Germinal center (tissue), 1 donor: ENCODE measurements around the gene ARHGAP25.

Experiments
- DNase-seq: peaks from one replicate; pipeline ENCODE4 v3.0.0; 2012; ENCODE audit warnings: mixed read lengths, low spot score

Gene ARHGAP25

DNA sequence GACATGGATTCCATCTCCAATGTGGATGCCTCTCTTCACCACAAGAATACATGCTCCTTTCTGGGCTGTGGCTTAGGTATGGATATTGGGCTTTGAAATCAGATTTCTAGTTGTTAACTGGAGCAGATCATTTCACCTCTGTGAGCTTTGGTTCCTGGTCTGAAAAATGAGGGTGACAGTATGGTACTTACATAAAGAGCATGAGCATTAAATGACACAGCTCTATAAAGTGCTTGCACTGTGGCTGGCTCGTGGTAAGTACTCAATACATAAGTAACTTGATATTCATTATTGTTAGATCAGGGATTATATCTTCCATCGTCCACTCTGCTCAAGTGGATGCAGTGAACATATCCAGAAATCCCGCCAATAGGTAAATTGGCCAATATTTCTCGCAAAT, 33.4 kb downstream of the ARHGAP25 start:
- no peak for DNase-seq

DNA sequence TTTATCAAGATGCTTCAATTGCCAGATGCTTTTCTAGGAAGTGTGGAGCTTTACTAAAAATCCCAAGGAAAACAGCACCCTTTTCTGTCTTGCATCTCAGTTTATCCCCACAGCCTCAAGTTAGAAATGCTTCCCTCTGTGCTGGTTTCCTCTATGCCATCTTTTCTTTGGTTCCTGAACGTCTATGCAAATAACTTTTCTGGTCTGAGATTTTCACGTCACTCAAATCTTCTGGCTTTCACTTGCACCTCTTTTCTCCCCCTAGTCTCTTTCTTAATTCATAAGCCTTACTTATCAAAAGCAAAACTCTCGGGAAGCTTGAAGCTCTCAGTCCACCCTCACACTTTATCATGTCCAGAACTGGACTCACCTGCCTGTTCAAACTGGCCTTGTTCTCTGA, 33.9 kb downstream of the ARHGAP25 start:
- no peak for DNase-seq

DNA sequence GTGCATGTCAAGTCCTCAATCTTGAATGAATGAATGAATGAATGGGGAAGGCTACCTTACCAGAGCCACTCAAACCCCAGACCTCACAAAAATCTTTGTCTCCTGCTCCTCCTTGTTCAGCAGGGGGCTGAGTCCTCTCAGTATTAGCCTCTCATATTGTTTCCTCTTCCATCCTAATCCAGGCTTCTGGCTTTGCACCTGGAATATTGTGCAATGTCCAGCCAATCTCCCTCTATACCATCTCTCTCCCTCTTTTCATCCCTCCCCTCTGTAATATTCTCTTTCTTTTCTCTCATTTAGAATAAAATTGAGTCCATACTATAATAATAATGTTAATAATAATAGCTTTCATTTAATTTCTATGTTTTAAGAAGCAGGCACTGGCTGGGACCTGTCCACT, 34.3 kb downstream of the ARHGAP25 start:
- DNase-seq, result no peak

DNA sequence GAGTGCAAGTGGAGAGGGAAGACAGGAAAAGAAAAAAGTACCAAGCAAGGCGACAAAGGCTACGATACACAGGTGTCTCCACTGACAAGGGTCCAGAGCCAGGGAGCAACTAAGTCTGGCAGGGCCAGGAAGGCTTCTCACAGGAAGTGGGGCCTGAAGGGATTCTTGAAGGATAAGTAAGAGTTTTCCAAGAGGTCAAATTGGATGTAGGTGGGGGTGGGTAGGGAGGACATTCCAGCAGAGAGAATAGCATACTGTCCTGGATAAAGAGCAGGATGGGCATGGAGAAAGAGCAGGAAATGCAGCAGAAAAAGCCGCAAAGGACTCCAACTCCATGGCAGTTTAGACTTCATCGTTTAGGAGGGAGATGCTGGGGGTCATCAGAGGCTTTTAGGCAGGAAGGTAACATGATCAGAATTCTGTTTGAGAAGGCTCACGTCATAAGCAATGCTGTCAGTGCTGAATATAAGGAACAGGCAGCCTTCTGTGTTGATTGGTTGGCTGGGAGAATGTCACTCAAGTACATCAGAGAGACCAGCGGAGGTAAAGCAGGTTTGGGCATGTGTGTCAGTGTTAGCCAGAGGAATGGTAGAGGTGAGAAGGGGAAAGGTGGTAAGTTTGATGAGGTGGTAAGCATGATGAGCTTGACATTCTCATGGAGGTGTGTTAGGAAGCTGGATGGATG, 35.1 kb downstream of the ARHGAP25 start:
- no peak for DNase-seq

DNA sequence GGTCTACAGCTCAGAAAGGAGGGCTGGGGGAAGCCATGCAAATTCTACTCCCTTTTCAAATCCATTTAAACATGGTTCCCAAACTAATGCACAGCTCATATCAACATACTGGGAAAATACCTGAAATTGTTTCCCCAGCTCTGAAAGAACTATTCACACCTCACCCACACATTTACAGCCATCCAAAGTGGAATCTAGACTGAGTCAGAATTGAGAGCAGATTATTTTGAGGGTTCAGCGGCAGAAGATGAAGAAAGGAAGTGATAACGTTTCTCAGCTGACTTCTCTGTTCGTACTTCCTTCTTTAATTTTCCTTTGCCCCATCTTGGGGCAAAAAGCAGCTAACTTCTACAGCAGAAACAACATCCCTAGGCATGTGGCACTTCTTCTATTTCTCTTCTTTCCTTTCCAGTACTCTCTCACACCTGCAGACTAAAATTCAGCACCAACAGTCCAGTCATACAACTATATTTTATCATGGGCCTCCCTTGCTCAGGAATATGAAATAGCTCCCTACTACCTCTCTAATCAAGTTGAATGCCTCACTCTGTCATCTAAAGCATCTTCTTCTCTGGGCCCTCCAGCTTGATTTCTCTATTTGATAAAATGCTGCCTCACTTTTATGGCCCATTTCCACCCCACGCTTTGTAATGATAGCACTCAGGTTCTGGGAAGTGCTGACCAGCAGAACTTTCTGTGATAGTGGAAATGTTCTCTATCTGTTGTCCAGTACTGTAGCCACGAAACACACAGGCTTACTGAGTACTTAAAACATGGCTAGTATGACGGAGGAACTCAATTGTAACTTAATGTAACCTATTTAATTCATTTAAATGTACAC, 35.9 kb downstream of the ARHGAP25 start:
- DNase-seq, result peak; percentile 48

GRCh38 chr2:68771211-68771751, 36.7 kb downstream of the ARHGAP25 start:
- no peak for DNase-seq

DNA sequence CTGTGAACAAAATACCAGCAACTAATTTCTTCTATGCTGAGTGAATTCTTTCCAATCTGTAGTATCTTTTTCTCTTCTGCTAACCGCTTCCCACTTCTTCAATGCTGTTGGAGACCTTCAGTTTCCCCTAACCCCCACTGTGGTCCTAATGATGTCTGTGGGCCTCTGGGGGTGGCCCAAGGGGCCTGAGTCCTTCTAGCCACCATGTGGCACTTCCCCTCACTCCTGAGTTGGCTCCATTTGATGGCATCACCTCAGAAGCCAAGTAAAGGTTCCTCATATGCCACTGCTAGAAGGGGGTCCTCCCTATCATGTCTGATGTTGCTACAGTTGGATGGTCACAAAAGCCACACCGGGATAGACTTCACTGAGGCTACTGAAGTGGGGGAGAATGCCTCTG, 37.5 kb downstream of the ARHGAP25 start:
- DNase-seq, result no peak

DNA sequence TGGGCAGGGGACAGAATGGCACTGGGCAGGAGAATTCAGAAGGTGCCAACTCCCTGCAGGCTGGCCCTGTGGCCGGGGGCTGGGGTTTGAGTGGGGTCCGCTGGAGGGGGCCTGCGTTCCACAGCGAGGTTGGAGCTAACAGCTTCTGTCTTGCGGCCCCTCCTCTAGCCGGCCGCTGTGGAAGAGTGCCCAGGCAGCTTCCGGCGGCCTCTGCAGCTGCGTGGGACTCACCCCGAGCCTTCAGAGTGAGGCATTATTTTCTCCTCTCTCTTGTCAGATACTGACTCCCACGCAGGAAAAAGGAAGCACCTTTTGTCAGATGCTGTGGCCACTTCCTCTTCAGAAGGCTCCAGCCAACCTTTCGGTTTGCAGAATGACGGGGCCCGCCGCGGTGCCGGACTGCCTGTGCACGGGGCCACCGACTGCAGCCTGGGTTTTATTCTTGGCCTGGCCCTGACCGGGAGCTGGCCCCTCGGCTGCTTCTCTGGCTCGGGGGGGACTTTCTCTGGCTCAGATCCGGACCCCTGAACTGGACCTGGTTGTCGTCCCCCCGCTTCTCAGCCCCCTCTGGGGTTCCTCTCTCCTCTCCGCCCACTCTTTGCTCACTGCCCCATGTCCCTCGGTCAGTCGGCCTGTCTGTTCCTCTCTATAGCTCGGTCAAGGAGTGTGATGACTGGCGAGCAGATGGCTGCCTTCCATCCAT, 40.1 kb downstream of the ARHGAP25 start:
- DNase-seq, result peak; percentile 78

DNA sequence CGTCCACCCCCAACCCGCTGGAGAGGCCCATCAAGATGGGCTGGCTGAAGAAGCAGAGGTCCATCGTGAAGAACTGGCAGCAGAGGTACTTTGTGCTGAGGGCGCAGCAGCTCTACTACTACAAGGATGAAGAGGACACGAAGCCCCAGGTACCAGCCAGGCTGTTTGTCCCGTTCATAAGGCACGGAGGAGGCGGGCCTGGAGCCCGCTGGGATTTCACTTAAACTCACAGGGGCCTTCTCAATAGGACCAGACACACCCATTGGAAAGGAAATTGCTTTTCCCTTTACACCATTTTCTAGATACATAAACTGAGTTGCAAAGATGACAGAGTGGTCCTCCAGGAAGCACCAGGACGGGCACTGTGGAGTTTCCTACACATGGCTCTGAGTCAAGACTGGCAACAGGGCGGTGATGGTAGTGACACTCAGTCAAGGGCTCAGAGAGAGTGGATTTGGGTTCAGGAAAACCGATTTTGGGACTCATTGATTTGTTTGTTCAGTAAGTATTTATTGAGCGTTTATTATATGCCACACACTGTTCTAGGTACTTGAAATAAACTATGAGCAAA, 40.7 kb downstream of the ARHGAP25 start:
- no peak for DNase-seq

DNA sequence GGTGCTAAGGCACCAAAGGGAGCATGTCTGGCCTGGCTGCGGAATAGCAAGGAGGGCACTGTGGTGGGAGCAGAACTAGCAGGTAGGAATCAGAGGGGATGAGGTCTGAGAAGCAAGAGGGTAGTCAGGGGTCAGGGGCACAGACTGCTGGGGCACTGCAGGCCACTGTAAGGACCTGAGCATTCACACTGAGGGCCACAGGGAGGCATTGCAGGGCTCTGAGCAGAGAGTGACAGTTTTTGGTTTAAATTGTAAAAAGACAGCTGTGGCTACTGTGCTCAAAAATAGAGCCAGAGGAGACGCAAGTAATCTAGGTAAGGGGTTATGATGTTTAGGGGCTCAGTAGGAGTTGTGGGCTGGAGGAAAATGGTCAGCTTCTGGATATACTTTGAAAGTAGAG, 41.5 kb downstream of the ARHGAP25 start:
- DNase-seq, result no peak

DNA sequence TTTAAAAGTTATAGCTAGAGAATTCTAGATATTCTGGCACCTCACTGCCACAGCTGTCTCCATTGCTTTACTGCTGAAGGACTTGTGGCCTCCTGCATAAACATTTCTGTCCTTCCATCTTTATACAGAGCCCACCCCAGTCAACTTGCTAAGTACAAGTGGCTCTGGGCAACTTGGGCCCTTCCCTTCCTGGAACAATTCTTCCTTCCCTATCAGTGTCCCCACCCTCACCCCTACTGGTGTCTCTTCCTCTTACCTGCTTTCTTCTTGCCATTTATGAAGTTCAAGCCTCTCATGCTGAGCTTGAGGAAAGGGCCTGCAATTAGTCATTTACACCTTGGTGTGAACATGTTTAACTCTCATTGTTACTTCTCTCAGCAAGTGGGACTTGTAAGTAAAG, 45.0 kb downstream of the ARHGAP25 start:
- no peak for DNase-seq

GRCh38 chr2:68784188-68784587, 49.6 kb downstream of the ARHGAP25 start:
- DNase-seq, result no peak

- no peak for DNase-seq
These were observed 50.3 kb downstream of the ARHGAP25 start for GRCh38 chr2:68784915-68785314.

GRCh38 chr2:68787356-68787755, 52.7 kb downstream of the ARHGAP25 start:
- DNase-seq, result no peak

DNA sequence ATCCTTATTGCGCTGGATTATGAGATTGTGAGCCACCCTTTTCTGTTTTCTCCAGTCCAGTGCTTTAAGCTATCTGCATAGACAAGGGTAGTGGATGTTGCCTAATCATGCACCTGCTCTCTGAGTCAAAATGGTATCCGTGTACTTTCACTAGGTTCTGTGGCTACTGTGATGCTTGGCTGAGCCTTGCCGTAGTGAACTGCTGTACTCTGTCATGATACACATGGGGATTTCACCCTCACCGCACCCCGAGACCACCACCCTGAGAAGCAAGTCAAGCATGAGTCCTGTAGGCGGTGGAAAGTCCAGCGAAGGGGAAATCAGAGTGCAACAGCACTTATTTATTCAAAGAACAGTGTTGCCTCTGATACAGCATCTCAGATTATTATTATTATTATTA, 55.0 kb downstream of the ARHGAP25 start:
- DNase-seq, result peak; percentile 87

DNA sequence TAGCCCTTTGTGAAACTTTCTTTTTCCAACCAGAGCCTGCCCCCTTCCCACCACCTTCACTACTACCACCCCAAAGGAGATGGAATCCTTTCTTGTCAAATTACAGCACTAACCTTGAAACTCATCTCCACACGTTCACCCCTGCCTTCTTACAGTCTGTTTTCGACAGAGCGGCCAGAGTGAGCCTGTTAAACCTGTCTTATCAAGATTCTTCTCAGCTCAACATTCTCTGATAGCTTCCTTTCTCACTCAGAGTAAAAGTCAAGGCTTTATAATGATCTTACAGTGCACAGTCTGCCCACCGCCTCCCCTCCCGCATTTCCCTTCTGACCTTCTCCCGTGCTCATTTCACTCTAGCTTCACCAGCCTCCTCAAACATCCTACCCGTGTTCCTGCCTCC, 56.0 kb downstream of the ARHGAP25 start:
- DNase-seq, result no peak

DNA sequence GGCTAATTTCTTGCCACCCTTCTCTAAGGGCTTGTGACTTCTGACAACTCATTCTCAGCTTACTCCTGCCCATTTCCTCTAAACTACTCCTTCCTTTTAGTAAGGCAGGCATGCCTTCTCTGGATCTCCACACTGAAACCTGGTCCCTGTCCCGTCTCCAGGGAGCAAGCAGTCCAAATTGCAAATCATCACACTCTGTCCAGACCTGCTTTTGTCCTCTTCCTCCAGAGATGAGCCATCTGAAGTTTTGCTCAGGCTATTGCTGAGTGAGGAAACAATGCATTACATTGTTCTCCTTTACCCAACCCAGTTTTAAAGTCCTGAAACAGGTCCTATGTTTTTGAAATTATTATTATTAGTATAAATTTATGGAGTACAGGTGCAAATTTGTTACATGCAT, 57.3 kb downstream of the ARHGAP25 start:
- DNase-seq, result no peak

- DNase-seq, result no peak
These were observed 58.1 kb downstream of the ARHGAP25 start for GRCh38 chr2:68792751-68793150.

- no peak for DNase-seq
These were observed 61.8 kb downstream of the ARHGAP25 start for GRCh38 chr2:68796295-68796905.

DNA sequence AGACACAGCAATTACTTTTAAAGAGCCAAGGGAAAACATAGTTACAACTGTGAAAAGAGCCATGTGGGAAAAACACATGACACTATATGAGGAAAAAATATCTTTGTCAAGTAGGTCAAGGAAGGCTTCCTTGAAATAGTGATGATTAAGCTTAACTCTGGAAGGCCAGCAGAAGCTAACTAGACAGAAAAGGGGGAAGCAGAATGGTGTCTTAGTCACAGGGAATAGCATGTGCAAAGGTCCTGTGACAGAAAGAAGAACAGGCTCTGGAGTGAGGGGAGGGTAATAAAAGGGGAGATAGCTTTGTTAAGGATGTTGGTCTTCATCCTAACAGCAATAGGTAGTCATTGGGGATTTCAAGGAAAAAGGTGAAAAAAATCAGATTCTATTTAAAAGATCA, 64.0 kb downstream of the ARHGAP25 start:
- no peak for DNase-seq

- DNase-seq, result no peak
These were observed 64.8 kb downstream of the ARHGAP25 start for GRCh38 chr2:68799140-68800026.
